ENCODE results near the gene NRROS.

GRCh38 chr3:196650740-196651311, 11.3 kb downstream of the NRROS start:
- peak in 1 of 2 donors; percentile 81 for TF ChIP-seq EP300 (IDR thresholded peaks at IDR 0.05)
- no peak for TF ChIP-seq CTCF (IDR thresholded peaks at IDR 0.05)
- TF ChIP-seq POLR2A (IDR thresholded peaks at IDR 0.05), result no peak

Data from tibial nerve (tissue), 4 donors.